ENCODE measurements around the gene KRTAP12-3.

- TF ChIP-seq CTCF (IDR thresholded peaks at IDR 0.05) (no peak), POLR2A (IDR thresholded peaks at IDR 0.05) (no peak), EP300 (IDR thresholded peaks at IDR 0.05) (no peak)
Measured at GRCh38 chr21:44639331-44639655, 18.4 kb upstream of the KRTAP12-3 start.

Measured in upper lobe of left lung (tissue), 4 donors.